Measurements from ENCODE around the gene SLC37A3.

GRCh38 chr7:140435252-140435895, 37.0 kb upstream of the SLC37A3 start:
- TF ChIP-seq, protein P1, sequence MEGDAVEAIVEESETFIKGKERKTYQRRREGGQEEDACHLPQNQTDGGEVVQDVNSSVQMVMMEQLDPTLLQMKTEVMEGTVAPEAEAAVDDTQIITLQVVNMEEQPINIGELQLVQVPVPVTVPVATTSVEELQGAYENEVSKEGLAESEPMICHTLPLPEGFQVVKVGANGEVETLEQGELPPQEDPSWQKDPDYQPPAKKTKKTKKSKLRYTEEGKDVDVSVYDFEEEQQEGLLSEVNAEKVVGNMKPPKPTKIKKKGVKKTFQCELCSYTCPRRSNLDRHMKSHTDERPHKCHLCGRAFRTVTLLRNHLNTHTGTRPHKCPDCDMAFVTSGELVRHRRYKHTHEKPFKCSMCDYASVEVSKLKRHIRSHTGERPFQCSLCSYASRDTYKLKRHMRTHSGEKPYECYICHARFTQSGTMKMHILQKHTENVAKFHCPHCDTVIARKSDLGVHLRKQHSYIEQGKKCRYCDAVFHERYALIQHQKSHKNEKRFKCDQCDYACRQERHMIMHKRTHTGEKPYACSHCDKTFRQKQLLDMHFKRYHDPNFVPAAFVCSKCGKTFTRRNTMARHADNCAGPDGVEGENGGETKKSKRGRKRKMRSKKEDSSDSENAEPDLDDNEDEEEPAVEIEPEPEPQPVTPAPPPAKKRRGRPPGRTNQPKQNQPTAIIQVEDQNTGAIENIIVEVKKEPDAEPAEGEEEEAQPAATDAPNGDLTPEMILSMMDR (IDR thresholded peaks at IDR 0.05), result no peak
- no peak for TF ChIP-seq POLR2A (IDR thresholded peaks at IDR 0.05)
